SIG-M5 treated with dmso at 0.1 percent for 504 hours (cell line): Measurements from ENCODE around the gene KRTAP5-3.
A peak's percentile ranks its signal among the peaks of the same experiment; 100 is the strongest.
"Not testable (repeated sequence)": the region's sequence is repeated elsewhere in the genome, so short reads cannot be mapped to it uniquely, and the experiment has no call there.

ENCODE experiments used
- DNase-seq: peaks from one replicate; lab custom pipeline; 2025; ENCODE audit not compliant: unreplicated experiment; lab: John Stamatoyannopoulos, UW

KRTAP5-3 gene

GRCh38 chr11:1608363-1608762 lies at the start of gene KRTAP5-3:
KRTAP5-3 (minus strand) TSS chr11:1608463; CDS start chr11:1608385, 78 bp downstream.
- no peak for DNase-seq

DNA sequence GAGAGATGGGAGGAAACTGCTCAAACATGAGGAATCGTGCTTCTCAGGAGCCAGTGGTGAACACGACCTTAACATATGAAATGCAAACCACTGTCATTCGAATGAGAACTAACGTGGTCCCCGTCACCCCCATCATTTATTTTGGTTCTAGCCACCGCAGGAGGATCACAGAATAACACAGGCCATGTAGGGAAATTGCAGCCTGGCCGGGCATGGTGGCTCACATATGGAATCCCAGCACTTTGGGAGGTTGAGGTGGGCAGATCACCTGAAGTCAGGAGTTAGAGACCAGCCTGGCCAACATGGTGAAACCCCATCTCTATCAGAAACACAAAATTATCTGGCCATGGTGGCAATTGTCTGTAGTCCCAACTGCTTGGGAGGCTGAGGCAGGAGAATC lies 48.4 kb upstream of the KRTAP5-3 start:
- no peak for DNase-seq

GRCh38 chr11:1656061-1656441 lies 47.8 kb upstream of the KRTAP5-3 start:
- DNase-seq, result no peak

GRCh38 chr11:1655168-1656060 lies 47.2 kb upstream of the KRTAP5-3 start:
- DNase-seq, result no peak

DNA sequence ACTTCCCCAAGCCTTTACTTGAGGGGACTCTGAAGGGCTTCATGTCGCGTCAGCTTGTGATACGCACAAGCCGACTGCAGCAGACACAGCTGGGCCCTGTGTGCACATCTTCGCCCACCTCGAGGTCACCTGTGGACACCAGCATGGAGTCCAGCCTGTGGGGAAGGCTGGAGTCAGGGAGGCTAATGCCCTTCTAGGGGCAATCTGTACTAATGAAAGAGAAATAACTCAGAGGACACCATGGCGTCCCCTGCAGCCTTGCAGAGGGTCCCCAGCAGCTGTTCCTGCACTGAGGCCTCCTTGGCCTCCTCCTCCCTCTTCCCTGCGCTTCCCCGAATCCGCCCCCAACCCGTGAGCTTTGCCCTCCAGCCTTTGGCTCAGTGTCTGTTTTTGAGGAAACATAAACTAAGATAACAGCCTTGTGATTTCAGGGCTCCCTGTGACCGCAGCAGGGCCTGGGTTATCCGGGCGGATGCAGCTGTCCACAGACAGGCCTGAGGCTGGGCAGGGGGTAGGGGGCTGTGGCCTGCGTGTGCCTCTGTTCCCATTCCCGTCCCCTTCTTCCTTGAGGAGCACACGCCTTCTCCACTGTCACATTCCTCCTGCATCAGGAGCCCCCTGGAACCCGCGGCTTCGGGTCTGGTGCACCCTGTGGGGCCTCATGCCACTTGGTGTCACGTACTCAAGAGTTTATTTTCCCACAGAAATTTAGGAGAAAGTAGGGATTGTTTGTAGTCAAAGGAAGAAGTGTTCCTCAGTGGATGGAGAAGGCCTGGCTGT lies 46.3 kb upstream of the KRTAP5-3 start:
- DNase-seq, result no peak

DNA sequence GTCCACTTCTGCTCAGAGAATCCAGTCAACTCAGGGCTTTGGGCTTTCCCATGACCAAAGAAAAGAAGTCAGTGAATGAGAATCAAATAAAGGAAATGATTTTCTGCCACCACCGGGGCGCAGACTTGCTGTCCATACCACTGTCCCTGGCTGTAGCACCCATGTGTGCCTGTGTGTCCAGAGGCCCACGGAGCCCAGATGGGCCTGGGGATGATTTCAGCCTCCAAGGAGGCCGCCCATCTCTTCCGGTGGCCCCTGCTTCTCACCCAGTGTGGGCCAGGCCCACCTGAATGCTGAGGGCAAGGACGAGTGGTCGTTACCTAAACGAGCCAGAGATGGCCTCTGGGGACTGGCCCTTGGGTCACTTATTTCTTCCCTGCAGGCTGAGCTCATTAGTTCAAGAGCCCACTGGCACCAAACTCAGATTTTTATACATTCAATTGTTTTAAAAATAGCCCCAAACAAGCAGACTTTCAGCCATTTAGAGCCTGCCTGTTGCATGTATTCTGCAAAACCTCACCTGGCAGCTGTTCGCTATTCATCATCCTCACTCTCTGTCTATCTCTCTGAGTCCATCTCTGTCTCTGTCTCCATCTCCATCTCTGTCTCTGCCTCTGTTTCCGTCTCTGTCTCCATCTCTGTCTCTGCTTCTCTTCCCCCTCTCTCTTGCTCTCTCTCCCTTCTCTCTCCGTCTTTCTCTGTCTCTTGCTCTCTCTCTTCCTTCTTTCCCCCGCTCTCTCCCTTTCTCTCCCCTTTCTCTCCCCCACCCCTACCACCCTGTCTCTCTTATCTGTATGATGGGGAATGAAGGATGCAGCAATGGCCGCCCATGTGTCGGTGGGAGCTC lies 45.5 kb upstream of the KRTAP5-3 start:
- no peak for DNase-seq

- DNase-seq, result peak; percentile 32
Measured at GRCh38 chr11:1652771-1653540, 44.7 kb upstream of the KRTAP5-3 start.

DNA sequence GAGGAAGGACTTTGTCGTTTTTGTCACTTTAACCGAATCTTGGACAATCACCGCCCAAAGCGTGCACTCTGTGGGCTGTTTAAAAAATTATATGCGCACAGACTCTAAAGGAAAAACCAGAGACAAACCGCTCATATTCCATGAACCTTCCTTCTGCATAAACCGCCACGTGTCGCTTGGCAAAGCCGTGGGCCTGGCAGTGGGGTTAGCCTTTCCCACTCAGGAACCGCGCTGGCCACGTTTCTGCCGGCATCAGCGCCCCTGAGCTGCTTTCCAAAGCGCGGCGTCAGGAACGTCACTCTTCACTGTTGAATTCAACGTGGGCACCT lies 44.1 kb upstream of the KRTAP5-3 start:
- no peak for DNase-seq

- no peak for DNase-seq
Measured at GRCh38 chr11:1652026-1652425, 43.8 kb upstream of the KRTAP5-3 start.

DNA sequence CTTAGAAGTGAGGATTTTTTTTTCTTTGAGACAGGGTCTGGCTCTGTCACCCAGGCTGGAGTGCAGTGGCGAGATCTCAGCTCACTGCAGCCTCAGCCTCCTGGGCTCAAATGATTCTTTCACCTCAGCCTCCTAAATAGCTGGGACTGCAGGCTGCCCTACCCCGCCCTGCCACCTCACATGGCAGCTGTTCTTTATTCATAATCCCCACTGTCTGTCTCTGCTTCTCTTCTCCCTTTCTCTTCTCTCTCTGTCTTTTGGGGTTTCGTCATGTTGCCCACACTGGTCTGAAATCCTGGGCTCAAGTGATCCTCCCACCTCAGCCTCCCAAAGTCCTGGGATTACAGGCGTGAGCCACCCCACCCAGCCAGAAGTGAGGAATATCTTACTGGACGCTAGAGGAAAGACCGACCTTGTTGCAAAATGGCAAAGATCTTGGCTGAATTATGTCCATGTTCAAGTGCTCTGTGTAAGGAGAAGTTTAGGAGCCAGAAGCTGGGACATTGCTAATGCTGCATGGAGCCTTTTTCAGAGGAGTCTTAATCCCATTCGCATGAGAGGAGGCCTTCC lies 43.2 kb upstream of the KRTAP5-3 start:
- DNase-seq, result no peak

GRCh38 chr11:1650918-1651262 lies 42.6 kb upstream of the KRTAP5-3 start:
- no peak for DNase-seq

DNA sequence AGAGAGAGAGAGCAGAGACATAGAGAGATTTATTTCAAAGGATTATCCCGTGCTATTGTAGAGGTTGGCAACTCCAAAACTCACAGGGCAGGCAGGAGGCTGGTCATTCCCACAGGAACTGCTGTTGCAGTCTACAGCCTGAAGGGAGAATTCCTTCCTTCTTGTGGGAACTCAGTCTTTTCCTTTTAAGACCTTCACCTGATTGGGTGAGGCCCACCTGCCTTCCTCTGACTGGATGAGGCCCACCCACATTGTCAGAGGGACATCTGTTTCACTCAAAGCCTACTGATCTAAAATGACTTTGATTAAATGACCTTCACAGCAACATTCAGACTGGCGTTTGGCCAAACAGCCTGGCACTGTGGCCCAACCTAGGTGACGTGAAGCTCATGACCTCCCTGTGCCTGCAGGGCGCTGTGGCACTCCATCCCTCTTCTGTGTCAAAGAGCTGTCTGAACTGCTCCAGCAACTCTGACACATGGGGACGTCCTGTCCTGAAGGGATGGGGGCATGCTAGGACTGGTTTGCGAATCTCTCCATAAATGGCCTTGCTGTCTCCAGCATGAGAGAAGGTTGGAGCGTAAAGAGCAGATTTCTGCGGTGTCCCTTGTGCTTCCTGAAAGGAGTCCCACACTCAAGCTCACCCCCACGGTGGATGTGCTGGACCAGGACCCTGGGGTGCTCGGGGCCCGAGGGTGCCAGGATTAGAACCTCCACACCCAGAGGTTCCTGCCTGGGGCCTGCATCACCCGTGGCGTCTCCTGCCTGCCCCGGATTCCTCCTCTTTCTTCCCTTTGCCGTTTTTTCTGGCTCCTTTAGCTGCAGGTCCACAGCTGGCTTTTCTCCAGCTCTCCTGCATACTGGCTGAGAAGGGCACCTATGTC lies 42.0 kb upstream of the KRTAP5-3 start:
- no peak for DNase-seq

- no peak for DNase-seq
Measured at GRCh38 chr11:1648653-1649420, 40.6 kb upstream of the KRTAP5-3 start.

DNA sequence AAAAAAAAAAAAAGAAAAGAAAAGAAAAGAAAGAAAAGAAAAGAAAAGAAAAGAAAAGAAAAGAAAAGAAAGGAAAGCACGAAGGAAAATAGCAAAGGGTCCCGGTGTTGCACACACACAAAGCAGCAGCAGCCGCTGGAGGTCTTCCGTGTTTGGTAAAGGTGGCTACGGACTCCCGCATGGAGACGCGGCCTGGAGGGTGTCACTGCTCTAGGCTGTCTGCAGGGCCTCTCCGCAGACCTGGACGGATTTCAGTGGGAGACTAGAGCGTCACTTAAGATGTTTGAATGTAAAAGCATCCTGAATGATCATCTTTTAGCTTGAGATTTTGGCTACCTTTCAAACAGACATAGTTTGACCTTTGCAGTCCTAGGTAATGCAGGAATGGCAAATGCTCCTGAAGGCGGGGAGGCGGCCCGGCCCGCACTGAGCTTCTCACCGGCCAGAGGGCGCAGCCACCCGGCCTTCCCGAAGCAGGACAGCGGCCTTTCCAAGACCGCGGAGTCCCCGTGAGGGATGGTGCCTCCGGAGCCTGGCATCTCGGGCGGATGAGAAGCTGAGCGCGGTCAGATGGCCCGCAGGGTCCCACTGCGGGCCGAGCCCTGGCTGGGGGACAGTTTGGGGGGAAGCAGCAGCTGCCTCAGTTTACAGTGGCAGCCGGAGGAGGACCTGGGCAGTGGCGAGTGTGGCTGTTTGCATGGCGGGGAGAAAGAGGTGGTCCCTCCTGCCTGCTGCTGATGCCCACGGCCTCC lies 39.8 kb upstream of the KRTAP5-3 start:
- no peak for DNase-seq

DNA sequence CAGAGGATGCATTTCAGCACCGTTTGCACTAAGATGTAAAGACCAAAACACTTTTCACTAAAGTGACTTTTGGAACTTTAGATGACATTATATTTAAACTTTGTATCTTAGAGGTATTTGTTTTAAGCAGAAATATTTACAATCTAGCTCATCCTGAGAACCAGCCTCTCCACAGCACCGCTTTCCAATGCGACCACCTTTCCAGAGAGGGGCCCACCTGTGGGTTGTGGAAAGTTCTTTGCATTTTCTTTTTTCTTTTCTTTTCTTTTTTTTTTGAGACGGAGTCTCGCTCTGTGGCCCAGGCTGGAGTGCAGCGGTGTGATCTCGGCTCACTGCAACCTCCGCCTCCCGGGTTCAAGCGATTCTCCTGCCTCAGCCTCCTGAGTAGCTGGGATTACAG lies 38.3 kb upstream of the KRTAP5-3 start:
- DNase-seq, result not testable (repeated sequence)

DNA sequence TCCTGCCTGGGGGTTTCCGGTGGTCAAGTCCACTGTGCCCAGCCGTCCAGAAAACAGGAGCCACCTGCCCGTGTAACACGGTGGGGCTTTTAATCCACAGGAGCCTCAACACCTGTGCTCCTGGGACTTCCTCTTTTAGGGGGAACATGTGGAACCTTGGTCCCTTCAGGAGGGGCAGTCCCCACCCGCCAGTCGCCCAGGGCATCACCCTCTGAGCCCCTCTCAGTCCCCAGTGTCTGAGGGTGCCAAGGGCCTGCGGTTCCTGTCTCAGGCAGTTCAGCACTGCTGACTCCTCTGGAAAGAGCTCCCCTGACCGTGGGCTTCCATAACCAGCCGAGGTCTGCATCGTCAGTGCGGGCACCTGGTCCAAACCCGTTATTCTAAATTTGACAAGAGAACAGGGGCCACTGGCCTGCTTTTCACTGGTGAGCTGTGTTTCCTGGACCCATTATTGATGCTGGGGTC lies 37.1 kb upstream of the KRTAP5-3 start:
- no peak for DNase-seq

GRCh38 chr11:1644601-1645356 lies 36.5 kb upstream of the KRTAP5-3 start:
- no peak for DNase-seq
